GM23248 (cell line): ENCODE results near the gene PHACTR4.

Experiments used
- EZH2 ChIP-seq: fragments of 200-600 bp; sonication (generic); IDR thresholded peaks from 2 replicates; pipeline ENCODE4 v1.6.1; 2018; ENCODE audit warnings: antibody characterized with exemption, mild to moderate bottlenecking; ENCODE audit not compliant: insufficient read depth, poor library complexity, severe bottlenecking
- EZH2phosphoT487 ChIP-seq: fragments of 200-600 bp; sonication (generic); IDR thresholded peaks from 2 replicates; pipeline ENCODE4 v1.6.1; 2018; ENCODE audit warnings: antibody characterized with exemption, moderate library complexity, mild to moderate bottlenecking, low read depth; ENCODE audit not compliant: insufficient read depth

DNA sequence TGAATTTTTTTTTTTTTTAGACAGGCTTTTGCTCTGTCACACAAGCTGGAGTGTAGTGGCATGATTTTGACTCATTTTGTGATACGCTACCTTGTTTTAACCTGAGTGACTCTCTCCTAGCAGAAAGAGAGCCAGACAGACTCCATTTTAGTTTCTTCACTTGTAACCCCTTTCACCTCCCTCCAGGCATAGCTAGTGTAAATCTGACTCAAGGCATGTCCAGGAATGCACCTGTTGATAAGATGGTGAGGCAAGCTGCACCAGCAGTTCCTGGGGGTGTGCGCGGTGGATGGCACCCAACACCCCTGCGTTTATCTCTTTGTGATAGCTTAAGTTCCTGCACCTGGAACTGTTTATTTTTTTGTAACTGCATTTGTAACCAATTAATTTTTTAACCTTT lies 4.7 kb upstream of the PHACTR4 start:
- TF ChIP-seq EZH2phosphoT487 (no peak), EZH2 (no peak)
